ENCODE measurements around the gene NACAD. TPM values are rescaled to one million over a fixed set of nuclear protein-coding genes. Genes with fewer than 3 reads are reported as not detected.

NACAD gene
- total RNA-seq, 4 donors from 2014 or later = 1.4 to 4.4 (median 3.0) TPM

GRCh38 chr7:45089341-45089891 is 647 bp upstream of the NACAD start:
- DNase-seq (ENCODE audit: low spot score) (peak; percentile 50), ATAC-seq (ENCODE audit: low FRiP score) (peak; percentile 59)
- TF ChIP-seq CTCF (IDR thresholded peaks at IDR 0.05) = no peak

- no peak for DNase-seq (ENCODE audit: low spot score)
- peak; percentile 23 for ATAC-seq (ENCODE audit: low FRiP score)
- no peak for TF ChIP-seq CTCF (IDR thresholded peaks at IDR 0.05)
These were observed 545 bp downstream of the NACAD start for GRCh38 chr7:45088146-45088701.

GRCh38 chr7:45087301-45088145 is 1.2 kb downstream of the NACAD start:
- ATAC-seq (ENCODE audit: low FRiP score) (no peak), DNase-seq (ENCODE audit: low spot score) (no peak)
- no peak for TF ChIP-seq CTCF (IDR thresholded peaks at IDR 0.05)

- TF ChIP-seq CTCF (IDR thresholded peaks at IDR 0.05) = no peak
- ATAC-seq (ENCODE audit: low FRiP score) (no peak), DNase-seq (ENCODE audit: low spot score) (no peak)
These were observed 2.3 kb downstream of the NACAD start for GRCh38 chr7:45086331-45087065.

GRCh38 chr7:45085619-45086200 is 3.1 kb downstream of the NACAD start:
- no peak for TF ChIP-seq CTCF (IDR thresholded peaks at IDR 0.05)
- ATAC-seq (ENCODE audit: low FRiP score) = no peak

GRCh38 chr7:45084901-45085618 is 3.7 kb downstream of the NACAD start:
- TF ChIP-seq CTCF (IDR thresholded peaks at IDR 0.05) = no peak
- DNase-seq (ENCODE audit: low spot score) = no peak
- no peak for ATAC-seq (ENCODE audit: low FRiP score)

More at GRCh38 chr7:45085619-45086200, 3.1 kb downstream of the NACAD start:
- DNase-seq (ENCODE audit: low spot score) = no peak
